M059J (cell line): ENCODE measurements around the gene POLR3B. TPM values are rescaled to one million over a fixed set of nuclear protein-coding genes. Genes with fewer than 3 reads are reported as not detected.
"Not testable (repeated sequence)": the region's sequence is repeated elsewhere in the genome, so short reads cannot be mapped to it uniquely, and the experiment has no call there.

Experiments
- DNase-seq: peaks from one replicate; pipeline ENCODE4 v3.0.0-alpha.2; 2012; ENCODE audit warnings: low read depth
- total RNA-seq: library from RNA; depleted of rRNA; stranded (reverse); fragments of >200 nt; shearing (Covaris generic); gene quantifications from 2 replicates; pipeline ENCODE4 v1.2.3, GENCODE V29; 2014

The POLR3B gene
- total RNA-seq, 1 experiment from 2014 or later = 8.2 TPM

DNA sequence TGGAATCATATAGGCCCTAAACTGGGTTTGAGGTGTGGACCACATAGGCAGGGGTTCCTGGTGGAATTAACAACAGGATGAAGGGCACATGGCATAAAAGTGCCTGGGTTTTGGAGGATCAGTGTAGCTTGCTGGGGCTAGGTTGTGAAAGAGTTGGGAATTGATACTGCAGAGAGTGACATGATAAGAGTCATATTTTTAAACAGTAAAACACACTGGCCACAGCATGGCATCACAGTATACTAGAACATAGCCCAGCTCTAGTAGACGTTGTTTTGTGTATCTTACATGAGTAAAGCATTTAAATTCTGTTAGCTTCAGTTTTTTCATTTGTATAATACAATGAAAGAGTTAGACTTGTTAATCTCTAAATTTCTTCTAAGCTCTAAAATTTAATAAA is 102.0 kb downstream of the POLR3B start:
- no peak for DNase-seq

DNA sequence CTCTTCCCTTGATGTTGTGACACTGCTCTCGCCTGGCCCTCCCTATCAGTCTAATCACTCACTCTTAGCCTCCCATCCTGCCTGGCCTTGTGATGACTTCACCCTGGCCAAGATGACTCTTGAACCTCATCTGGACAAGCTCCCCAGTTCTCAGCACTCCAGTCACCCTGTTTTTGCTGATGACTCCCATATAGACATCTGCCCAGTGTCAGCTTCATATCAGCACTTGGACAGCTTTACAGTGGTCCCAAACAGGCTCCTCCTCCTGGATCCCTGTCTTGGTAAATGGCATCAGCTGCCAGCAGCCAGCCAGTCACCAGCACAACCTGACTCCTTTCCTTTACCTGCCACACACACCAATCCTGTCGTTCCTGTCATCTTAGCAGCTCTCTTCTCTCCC is 104.2 kb downstream of the POLR3B start:
- DNase-seq = no peak

GRCh38 chr12:106465605-106466004 is 108.1 kb downstream of the POLR3B start:
- not testable (repeated sequence) for DNase-seq

DNA sequence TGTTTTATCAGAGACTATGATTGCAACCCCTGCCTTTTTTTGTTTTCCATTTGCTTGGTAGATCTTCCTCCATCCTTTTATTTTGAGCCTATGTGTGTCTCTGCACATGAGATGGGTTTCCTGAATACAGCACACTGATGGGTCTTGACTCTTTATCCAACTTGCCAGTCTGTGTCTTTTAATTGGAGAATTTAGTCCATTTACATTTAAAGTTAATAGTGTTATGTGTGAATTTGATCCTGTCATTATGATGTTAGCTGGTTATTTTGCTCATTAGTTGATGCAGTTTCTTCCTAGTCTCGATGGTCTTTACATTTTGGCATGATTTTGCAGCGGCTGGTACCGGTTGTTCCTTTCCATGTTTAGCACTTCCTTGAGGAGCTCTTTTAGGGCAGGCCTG is 118.1 kb downstream of the POLR3B start:
- not testable (repeated sequence) for DNase-seq

DNA sequence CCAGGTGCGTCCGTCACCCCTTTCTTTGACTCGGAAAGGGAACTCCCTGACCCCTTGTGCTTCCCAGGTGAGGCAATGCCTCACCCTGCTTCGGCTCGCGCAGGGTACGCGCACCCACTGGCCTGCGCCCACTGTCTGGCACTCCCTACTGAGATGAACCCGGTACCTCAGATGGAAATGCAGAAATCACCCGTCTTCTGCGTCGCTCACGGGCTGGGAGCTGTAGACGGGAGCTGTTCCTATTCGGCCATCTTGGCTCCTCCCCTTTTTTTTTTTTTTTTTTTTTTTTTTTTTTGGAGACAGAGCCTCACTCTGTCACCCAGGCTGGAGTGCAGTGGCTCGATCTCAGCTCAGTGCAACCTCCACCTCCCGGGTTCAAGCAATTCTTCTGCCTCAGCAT is 120.1 kb downstream of the POLR3B start:
- not testable (repeated sequence) for DNase-seq

GRCh38 chr12:106480251-106480650 is 122.7 kb downstream of the POLR3B start:
- DNase-seq = no peak

- no peak for DNase-seq
Measured at GRCh38 chr12:106481246-106481645, 123.7 kb downstream of the POLR3B start.

DNA sequence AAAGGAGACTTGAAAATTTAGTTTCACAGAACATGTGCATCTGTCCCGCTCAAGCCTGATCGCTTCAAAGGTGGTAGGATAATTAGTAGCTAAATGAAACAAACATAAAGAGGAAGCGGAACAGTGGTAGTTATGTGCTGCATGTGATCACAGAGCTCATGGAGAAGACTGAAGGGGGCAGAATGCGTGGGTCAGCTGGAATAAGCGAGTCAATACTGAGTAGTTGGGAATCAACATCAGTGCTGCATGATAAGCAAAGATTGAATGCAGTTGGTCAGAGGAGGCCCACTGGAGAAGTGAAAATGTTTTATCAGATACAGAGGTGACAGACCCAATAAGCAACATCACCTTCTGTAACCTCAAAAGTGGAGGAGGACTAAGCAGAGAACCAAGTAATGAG is 130.1 kb downstream of the POLR3B start:
- no peak for DNase-seq

GRCh38 chr12:106488884-106489283 is 131.3 kb downstream of the POLR3B start:
- no peak for DNase-seq

DNA sequence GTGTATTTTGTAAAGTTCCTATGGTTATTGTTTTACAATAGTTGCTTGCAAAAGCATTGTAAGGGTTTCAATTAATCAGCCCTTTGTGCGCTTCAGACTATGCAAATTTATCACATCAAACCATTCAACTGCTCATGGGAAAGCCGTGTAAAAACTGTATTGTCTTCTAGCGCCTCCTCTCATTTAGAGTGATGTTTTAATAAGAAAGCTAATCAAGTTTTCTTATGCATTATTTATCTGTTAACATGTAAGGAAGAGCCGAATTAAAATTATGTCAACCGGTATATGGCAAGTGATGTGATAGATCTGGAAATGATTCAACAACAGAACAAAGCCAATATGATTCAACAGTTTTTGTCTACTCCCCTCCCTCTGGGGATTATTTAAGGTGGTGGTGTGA is 132.7 kb downstream of the POLR3B start:
- no peak for DNase-seq

DNA sequence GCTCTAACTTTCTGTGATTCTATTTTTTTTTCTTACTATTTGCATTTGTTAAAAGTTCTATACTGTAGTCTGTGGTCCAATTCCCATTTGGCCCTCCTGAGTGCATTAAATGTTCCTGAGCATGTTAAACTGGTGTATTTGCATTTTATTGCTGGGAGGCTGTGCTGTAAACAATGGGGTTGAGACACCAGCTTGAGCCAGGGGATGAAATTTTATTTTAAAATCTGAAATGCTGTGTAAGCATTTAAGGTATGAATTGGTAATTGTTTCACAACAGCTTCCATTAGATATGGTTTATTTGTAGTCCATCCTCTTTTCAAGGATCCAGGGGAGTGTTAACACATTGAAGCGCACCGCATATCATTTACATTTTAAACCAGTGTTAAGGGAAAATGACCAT is 135.3 kb downstream of the POLR3B start:
- no peak for DNase-seq

- no peak for DNase-seq
Measured at GRCh38 chr12:106493531-106493930, 136.0 kb downstream of the POLR3B start.

GRCh38 chr12:106495354-106495965 is 137.9 kb downstream of the POLR3B start:
- DNase-seq = no peak

DNA sequence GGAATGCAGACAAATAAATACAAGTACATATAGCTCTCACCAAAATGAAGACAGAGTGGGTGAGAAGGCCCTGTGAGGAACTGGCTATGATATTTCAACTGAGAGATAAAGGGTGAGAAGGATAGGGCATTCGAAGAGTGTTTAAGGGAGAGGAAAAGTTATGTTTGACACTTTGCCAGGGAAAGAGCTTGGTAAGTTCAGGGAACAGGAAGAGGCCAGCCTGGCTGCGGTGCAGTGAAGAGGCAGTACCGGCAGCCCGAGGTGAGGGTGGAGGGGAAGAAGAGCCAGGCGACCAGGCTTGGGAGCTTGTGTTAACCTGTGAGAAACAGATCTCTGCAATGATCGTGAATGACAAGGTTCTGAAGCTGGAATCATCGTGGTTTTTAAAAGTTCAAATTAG is 140.5 kb downstream of the POLR3B start:
- DNase-seq = no peak

DNA sequence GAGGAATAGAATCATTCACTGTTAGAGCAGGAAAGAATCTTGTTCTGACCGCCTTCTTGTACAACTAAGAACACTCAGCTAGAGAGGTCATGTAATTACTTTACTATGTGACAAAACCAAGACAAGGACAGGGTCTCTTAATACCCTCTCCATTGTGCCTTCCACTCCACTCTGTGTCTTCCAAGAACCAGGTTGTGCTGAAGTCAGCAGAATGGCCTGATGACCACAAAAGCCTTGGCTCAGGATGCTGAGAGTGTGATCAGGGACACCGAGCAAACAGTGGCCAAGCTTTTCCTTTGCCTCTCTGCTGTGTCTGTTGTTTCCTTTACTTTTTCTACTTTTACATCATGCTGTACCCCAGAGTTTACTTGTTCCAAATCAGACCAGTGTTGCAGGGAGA is 142.1 kb downstream of the POLR3B start:
- DNase-seq = no peak

GRCh38 chr12:106506691-106507090 is 149.1 kb downstream of the POLR3B start:
- no peak for DNase-seq

GRCh38 chr12:106508966-106509365 is 151.4 kb downstream of the POLR3B start:
- no peak for DNase-seq

- DNase-seq = no peak
Measured at GRCh38 chr12:106511365-106511764, 153.8 kb downstream of the POLR3B start.

GRCh38 chr12:106517314-106517713 is 159.8 kb downstream of the POLR3B start:
- DNase-seq = no peak

GRCh38 chr12:106519607-106520021 is 162.1 kb downstream of the POLR3B start:
- DNase-seq = no peak

DNA sequence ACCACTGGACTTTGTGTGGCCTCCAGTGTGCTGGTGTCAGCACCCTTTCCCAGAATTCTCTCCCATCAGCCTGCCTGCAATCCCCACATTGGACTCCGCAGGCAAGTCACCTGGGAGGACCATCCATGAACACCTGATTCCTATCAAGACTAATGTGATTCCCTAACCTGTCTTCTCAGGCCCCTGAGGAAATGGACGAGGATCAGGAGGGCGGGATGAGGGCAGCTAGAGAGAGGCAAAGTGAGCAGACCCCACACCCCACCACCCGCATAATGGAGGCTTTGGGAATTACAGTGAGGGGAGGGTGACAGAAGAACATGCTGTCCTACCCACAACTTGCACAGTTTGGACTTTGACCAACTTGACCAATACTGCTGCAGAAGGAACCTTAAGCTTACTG is 164.4 kb downstream of the POLR3B start:
- DNase-seq = no peak

- DNase-seq = no peak
Measured at GRCh38 chr12:106522708-106523107, 165.2 kb downstream of the POLR3B start.

DNA sequence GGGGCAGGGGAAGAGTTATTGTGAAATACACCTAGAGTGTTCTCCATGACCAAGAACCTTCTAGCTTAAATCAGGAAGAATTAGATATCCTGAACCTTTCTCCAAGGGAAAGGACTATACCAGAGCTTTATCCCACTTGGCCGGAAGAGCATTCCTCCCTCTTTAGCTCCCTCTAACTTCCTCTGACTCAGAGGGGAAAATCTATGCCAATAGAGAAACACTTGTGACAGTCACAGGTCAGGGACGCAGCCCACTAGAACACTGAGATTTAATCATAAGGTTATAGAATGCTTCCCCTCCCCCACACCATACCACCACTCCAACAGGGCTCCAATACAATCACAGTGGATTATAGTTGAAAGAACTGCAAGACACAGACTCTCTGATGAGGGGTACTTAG is 169.8 kb downstream of the POLR3B start:
- DNase-seq = peak; percentile 62

GRCh38 chr12:106541201-106541600 is 183.7 kb downstream of the POLR3B start:
- no peak for DNase-seq
